ENCODE measurements around the gene ZNF584. TPM values are rescaled to one million over a fixed set of nuclear protein-coding genes. Genes with fewer than 3 reads are reported as not detected.

The ZNF584 gene
- total and polyA plus RNA-seq, 2 experiments from 2014 or later, result 2.3 to 8.1 TPM

- H3K36me3 ChIP-seq (ENCODE audit: insufficient read depth), result no peaks in the 10 kb centered on the region; the same call in 1 of the 2 replicates
- no peaks in the 10 kb centered on the region for H3K9me2 ChIP-seq (ENCODE audit: insufficient read depth)
- no peaks in the 10 kb centered on the region for H3K27me3 ChIP-seq (ENCODE audit: insufficient read depth)
- Mint-ChIP-seq H3K36me3 (ENCODE audit: low read depth) (peaks cover 36% of the 10 kb centered on the region), H3K4me1 (no peaks in the 10 kb centered on the region), H3K4me3 (no peak overlapping the region), H3K27ac (no peak overlapping the region), H3K27me3 (ENCODE audit: insufficient read depth, low read depth, poor library complexity) (no peaks in the 10 kb centered on the region), H3K9me3 (peaks cover 3% of the 10 kb centered on the region; the same call in 2 of the 3 replicates)
- no peaks in the 10 kb centered on the region for H3K4me1 ChIP-seq (ENCODE audit: insufficient read depth)
- no peaks in the 10 kb centered on the region for H4K20me1 ChIP-seq (replicated peaks; ENCODE audit: insufficient read depth)
- H3F3A ChIP-seq (replicated peaks; ENCODE audit: low read depth), result no peaks in the 10 kb centered on the region
- H3K27ac ChIP-seq (ENCODE audit: low read depth), result no peak overlapping the region
- ATAC-seq, result no peak
- no peak for TF ChIP-seq REST (IDR thresholded peaks at IDR 0.05; ENCODE audit: unreplicated experiment)
- TF ChIP-seq CREB1 (CRISPR knock-in tag; IDR thresholded peaks at IDR 0.05; ENCODE audit: low read depth), result no peak
- TF ChIP-seq ETS1 (IDR thresholded peaks at IDR 0.05), result no peak
- TF ChIP-seq CTCF (conservative IDR thresholded peaks at IDR 0.05; ENCODE audit: low read depth in 2 of 2), result no peak
- TF ChIP-seq NANOG (IDR thresholded peaks at IDR 0.05; ENCODE audit: borderline replicate concordance), result no peak
- no peak for TF ChIP-seq STAT1 (IDR thresholded peaks at IDR 0.05; ENCODE audit: unreplicated experiment)
- no peak for TF ChIP-seq ZNF331 (CRISPR knock-in tag; IDR thresholded peaks at IDR 0.05; ENCODE audit: low read depth)
- TF ChIP-seq EZH2 (IDR thresholded peaks at IDR 0.05; ENCODE audit: low read depth, unreplicated experiment), result no peak
- no peak for TF ChIP-seq POLR2AphosphoS5 (IDR thresholded peaks at IDR 0.05; ENCODE audit: low read depth)
- TF ChIP-seq EZH2phosphoT487 (IDR thresholded peaks at IDR 0.05; ENCODE audit: unreplicated experiment), result no peak
- TF ChIP-seq ZNF462 (CRISPR knock-in tag; IDR thresholded peaks at IDR 0.05), result no peak
- no peak for TF ChIP-seq JUNB (IDR thresholded peaks at IDR 0.05; ENCODE audit: unreplicated experiment)
- TF ChIP-seq ZNF114 (CRISPR knock-in tag; IDR thresholded peaks at IDR 0.05), result no peak
- DNase-seq (ENCODE audit: low spot score), result no peak
- no peak overlapping the region for H3K4me2 ChIP-seq
- no peak overlapping the region for H3K4me3 ChIP-seq
- no peaks in the 10 kb centered on the region for H3K79me2 ChIP-seq (replicated peaks; ENCODE audit: insufficient read depth)
- no peak overlapping the region for H2AFZ ChIP-seq
Observed at GRCh38 chr19:58416604-58417003, 8.2 kb downstream of the ZNF584 start.

All from GM23338 (cell line).